HG02642 (cell line): Measurements from ENCODE around the gene MRRF.

Experiments used
- ATAC-seq: cut with Tn5 transposase; IDR thresholded peaks from one replicate; pipeline ENCODE4 v1.9.1; 2021; ENCODE audit warnings: mild to moderate bottlenecking; ENCODE audit not compliant: unreplicated experiment, poor library complexity

Gene MRRF

DNA sequence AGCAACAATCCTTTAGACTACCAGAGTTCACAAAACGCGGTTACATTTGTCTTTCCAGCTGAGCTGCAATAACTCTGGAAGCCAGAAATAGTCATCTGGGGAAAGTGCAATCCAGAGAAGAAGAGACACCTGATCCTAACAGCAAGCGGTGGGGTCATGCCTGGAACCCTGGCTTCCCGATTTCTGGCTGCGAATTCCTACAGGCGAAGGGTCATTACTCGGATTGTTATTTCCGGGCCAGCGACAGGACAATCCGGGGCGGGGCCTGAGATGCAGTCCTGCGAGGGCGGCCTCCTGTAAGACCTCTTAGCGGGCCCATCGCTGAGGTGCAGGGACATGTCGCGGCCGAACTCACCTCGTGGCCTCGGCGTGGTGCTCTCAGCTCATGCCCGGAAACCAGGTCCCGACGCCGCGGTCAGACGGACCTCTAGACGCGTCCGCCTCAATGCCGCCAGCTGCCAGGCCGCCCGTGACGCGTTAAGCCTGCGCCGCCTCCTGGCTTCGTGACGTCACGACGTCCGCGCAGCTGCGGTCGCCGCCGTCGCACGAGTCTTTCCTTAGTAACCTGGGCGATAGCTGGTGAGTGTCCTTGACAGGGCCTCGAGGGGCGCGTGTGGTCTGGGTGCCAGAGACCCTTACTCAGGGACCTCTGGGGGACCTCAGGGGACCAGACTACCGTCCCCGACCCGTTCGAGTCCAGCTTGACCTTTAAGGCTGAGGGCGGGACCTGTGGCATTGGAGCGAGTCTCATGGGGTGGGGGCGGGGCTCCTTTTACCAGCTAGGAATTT, at the start of gene MRRF, which contains the start of gene RBM18:
MRRF (plus strand) TSS at position 523 of the 789 bp plus-strand sequence. CDS start 6,010 bp downstream, outside the sequence.
RBM18 (minus strand) TSS at position 481 of the 789 bp plus-strand sequence. CDS start 3,348 bp downstream, outside the sequence.
- peak; percentile 93 for ATAC-seq

- ATAC-seq, result no peak
These were observed 49.0 kb upstream of the MRRF start for GRCh38 chr9:122215663-122216062.

GRCh38 chr9:122216138-122216797, 48.4 kb upstream of the MRRF start:
- no peak for ATAC-seq

DNA sequence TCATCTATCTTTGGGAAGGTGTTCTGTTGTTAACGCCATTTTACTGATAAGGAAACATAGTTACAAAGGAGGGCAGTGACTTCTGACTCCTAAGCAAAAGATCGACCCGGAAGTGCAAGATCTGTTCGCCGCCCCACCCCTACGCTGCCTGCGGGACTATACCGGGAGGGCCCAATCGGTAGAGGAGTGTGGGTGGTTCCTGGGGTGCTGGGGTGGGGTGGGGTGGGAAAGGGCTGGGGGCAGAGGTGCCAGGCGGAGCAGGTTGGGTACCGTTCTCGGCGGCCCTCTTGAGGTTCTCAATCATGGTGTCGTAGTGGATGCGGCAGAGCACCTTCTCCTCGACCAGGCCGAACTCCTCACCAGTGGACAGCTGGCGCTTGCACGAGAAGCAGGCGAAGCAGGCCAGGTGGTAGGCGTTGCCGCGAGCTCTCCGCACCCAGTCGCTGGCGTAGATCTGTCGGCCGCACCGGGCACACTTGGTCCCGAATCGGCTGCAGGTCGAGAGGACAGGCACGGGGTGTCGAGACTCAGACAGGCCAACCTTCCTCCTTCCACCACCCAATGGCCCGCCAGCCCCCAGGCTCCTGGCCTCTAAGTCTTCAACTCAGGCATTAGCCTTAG, 47.8 kb upstream of the MRRF start:
- no peak for ATAC-seq

DNA sequence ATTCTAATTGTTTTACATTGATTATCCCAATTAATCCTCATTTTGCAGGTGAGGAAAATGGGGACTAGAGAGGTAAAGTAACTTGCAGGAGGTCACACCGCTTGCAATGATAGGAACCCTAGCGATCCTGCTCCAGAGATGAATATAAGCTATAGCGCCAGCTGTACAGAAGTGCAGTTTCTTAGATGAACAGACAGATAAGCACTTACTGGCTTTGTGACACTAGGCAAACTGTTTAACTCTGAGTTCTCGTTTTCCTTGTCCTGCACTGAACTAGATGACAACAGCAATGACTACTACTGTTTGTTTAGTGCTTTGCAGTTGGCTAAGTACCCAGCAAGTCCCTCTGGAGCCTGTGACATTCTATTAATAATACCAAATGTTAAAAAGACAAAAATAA, 47.0 kb upstream of the MRRF start:
- ATAC-seq, result no peak

DNA sequence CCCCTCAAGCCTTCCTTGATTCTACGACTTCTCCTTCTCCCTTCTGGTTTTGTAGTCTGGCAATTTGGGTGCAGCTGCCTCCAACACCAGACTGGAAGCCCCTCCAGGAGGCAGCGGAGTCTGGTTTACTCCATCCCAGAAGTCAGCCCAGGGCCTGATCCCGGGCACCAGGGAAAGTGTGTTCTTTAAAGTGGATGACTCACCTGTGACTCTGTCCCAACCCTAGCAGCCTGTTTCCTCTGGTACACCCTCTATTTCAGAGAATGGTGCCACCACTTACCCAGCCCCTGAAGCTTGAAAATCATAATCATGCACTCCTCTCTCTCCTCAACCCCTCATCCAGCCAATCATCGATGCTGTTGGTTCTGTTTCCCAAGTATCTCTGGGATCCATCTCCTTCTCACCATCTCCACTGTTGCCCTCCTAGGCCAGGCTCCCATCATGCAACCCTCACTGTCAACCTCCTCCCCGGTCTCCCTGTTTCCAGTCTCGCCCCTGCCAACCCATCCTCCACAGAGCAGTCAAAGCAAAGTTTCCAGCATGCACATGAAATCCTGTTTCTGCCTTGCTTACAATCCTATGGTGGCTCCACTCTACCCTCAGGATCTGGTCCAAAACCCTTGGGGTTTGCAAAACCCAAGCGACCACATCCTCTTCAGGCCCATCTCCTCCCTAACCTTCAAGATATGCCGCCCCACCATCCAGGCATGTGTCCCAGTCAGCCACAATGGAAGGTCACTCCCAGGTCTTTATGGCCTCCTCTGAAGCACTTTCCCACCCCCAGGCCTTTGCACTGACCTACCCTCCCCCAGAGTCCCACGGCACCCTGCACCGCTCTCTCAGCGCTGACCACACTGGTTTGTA, 46.4 kb upstream of the MRRF start:
- no peak for ATAC-seq

DNA sequence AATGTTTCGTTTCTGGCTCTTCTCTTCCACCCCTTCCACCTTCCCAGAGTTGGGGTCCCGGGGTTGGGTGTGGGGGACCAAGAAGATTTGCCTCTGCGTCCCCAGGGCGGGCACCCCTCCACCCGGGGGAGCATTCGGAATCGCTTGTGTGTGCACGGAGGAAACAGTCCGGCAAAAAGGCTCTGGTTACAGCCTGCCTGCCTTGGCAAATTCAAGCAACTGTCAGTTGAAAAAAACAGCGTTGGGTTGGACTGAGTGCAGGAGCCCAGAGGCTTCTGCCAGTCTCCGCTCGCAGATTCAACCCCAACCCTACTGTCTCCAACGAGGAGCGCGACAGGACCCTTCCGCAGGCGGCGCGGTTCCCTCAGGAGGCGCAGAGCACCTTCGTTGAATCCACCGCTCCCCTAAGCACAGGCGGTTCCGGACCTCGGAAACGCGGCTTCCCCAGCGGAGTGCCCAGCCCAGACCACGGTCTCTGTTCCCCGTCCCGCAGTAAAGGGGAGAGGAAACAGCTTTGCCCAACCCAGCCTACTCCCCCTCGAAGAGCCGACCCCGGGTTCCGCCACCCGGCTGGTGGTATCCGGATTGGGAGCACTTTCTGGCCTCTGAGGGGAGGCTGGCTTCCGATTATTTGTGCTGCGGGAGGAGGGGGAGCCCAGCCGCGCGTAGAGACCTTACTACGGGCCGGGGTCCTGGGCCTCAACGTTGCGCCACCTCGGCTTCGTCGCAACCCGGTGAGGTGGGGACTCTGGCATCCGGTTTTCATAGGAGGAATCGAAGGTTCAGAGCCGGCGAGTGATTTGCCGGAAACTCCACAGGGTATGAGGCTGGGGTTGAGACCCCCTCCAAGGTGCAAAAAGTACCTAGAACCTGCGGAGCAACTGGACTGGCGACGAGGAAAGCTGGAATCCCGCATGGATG, 45.5 kb upstream of the MRRF start:
- ATAC-seq, result no peak

DNA sequence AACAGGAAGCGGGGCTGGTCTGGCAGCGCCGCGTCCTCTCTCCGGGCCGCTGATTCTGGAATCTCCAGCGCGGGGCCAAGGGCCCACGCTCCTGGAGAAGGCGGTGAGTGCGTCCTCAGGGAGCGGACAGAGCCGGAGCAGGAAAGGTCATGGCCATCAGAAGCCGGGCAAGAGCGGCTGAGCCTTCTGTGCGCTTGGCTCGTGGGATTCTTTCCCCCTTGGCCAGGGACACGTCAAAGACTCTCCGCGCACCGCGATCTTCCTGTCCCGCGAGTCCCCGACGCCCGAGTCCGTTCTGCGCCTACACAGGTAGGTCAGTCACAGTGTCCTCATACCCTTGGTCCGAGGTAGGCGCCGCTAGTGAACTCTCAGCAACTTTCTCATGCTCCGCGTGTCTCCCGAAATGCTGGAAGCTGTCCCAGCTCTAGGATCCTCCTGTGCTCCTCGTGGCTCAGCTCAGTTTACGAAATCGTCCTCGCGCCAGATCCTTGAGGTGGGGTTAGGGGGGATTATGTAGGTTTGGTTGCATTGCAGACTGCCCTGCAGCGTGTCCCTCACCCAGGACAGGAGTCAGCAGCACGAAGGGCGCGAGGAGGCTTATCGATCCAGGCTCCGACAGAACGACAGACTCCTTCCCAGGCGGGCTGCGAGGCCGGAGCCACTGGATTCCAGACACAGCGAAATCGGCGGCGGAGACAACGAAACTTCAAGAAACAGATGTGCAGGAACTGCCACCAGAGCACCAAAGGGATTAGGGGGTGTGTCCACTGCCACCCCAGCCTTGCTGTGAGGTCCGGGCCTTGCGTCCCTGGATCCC, 44.6 kb upstream of the MRRF start:
- no peak for ATAC-seq

DNA sequence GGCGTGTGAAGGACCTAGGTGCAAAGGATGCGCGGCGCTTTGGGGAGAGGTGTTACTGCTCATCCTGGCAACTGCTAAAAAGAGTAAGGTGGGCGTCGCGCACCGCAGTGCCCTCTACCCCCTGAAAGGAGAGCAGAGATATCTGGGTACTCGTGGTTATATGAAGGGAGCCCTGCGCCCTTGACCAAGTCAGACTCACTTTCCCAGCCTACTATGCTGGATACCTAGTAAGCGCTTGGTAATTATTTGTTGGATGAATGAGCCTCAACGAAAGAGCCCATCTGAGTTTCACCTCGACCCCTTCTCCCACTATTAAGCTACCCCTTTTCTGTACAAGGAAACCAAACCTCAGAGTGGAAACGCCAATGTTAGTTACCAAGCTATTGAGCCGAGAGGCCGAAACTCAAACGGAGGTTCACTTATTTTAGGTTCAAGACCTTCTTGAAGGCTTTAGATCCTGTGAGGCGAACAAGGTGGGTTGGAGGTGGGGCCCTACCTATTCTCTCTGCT, 44.0 kb upstream of the MRRF start:
- no peak for ATAC-seq

DNA sequence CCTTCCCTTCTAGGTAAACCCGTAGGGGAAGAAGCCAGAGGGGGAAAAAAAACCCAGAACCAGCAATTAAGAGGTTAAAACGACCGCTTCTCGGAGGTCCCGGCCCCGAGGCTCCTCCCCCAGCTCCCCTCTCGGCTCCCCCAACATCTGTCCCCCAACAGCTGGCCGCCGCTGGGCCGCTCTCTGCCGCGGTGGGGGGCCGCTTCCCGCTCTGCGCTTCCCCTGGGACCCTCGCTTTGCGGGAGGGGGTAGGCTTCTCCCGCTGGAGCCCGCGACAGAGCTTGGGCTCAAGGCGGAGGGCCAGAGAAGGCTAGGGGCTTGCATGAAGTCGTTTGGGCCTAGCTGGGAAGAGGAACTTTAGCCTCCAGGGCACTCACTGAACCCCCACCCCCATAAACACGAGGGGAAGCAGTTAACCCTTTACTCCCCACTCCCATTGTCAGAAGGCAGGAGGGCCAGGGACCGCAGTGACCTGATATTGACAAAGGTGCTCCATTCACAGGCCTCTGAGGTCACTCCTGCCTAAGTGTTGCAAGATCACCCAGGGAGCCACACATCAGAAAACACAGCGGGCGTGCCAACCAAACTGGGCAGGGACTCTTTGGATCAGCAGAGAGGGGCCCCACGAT, 43.4 kb upstream of the MRRF start:
- ATAC-seq, result no peak

GRCh38 chr9:122222791-122223190, 41.9 kb upstream of the MRRF start:
- no peak for ATAC-seq

- ATAC-seq, result no peak
These were observed 41.2 kb upstream of the MRRF start for GRCh38 chr9:122223435-122223834.

DNA sequence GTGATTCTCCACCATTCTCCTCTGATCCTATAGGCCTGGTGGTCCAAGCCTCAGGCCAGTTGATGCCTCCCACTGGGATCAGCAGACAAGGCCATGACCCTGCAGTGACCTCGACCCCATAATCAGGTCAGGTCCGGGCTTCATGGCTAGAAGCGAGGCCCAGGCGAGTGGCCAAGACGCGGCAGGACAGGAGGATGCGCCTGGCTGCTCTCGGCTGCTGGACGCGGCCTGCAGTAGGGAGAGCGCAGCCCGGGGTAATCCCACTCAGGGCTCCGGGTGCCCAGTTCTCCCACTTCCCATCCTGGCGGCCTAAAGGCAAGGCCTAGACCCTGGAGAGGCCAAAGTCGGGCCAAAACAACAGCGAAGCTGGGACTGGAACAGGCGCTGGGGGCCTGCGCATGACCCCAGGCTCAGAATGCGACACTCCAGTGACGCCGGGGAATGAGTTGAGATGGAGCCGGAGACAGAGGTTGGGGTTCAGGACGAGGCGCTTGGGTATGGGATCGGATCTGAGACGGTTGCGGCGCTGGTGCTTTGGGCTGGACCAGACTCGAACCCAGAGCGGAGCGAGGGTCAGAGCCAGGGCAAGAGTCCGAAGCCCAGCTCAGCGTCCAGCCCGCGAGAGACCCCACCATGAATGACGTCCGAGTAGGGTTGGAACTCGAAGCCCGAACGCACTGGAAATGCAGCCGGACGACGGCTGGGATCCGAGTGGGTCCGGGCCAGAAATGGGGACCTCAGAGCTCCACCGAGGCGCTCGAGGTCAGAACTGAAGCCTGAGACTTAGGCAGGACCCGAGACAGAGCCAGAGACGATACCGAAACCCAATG, 39.2 kb upstream of the MRRF start:
- ATAC-seq, result no peak

- ATAC-seq, result no peak
These were observed 38.4 kb upstream of the MRRF start for GRCh38 chr9:122226142-122226757.

- ATAC-seq, result no peak
These were observed 37.7 kb upstream of the MRRF start for GRCh38 chr9:122226758-122227574.

DNA sequence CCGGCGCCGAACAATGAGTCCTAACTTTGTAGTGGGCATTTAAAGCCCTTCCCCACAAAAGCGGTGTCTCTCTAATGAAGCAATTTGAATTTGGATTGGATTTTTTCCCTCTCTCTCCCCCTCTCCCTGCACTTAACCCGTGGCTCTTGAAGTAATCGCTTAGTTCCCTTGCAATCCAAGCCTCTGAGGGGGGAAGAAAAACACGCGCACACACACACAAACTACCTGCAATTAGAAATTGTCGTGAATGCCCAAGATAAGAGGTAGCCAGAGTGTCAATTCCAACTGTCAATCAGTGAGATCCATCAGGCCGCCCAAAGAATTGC, 37.1 kb upstream of the MRRF start:
- no peak for ATAC-seq
